ENCODE results near the gene TRIM32.
A peak's percentile ranks its signal among the peaks of the same experiment; 100 is the strongest.

Gene TRIM32

DNA sequence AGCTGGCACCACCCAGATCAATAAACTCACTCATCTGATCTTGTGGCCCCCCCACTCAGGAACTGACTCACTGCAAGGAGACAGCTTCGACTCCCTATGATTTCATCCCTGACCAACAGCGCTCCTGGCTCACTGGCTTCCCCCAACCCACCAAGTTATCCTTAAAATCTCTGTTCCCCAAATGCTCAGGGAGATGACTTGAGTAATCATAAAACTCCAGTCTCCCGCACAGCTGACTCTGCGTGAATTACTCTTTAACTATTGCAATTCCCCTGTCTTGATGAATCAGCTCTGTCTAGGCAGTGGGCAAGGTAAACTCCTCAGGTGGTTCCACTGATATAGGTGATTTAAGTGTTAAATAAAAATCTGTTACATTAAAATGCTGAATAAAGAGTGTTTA lies 1.9 kb upstream of the TRIM32 start:
- TF ChIP-seq CTCF (conservative IDR thresholded peaks at IDR 0.05; ENCODE audit: low read depth, low read length) = no peak
- Histone ChIP-seq H3K27me3 (ENCODE audit: insufficient read depth, low read depth) (no peaks in the 10 kb centered on the region), H3K36me3 (ENCODE audit: insufficient read depth) (no peaks in the 10 kb centered on the region)

GRCh38 chr9:116686135-116686534 lies 970 bp upstream of the TRIM32 start:
- Histone ChIP-seq H2AFZ (ENCODE audit: low read depth) (peak overlapping the region; percentile 87), H3K36me3 (ENCODE audit: insufficient read depth) (no peaks in the 10 kb centered on the region), H3K4me1 (ENCODE audit: low read depth, poor library complexity, severe bottlenecking) (peaks cover 20% of the 10 kb centered on the region), H3K4me2 (peak overlapping the region; percentile 86), H3K27ac (no peak overlapping the region), H3K9ac (peak overlapping the region; percentile 53; the same call in 1 of the 2 replicates), H3K4me3 (IDR thresholded peaks at IDR 0.05; ENCODE audit: insufficient read depth, low read depth, low read length) (no peak overlapping the region), H3K79me2 (ENCODE audit: insufficient read depth, low read depth) (peaks cover 32% of the 10 kb centered on the region), H4K20me1 (ENCODE audit: insufficient read depth) (no peaks in the 10 kb centered on the region), H3K27me3 (ENCODE audit: insufficient read depth, low read depth) (no peaks in the 10 kb centered on the region)
- TF ChIP-seq CTCF (conservative IDR thresholded peaks at IDR 0.05; ENCODE audit: low read depth, low read length) = no peak

More for the DNA sequence above, 1.9 kb upstream of the TRIM32 start:
- peaks cover 23% of the 10 kb centered on the region for H3K79me2 ChIP-seq (ENCODE audit: insufficient read depth, low read depth)
- H2AFZ ChIP-seq (ENCODE audit: low read depth) = no peak overlapping the region
- H3K27ac ChIP-seq = no peak overlapping the region
- no peak overlapping the region for H3K9ac ChIP-seq
- peaks cover 20% of the 10 kb centered on the region for H3K4me1 ChIP-seq (ENCODE audit: low read depth, poor library complexity, severe bottlenecking)
- no peaks in the 10 kb centered on the region for H4K20me1 ChIP-seq (ENCODE audit: insufficient read depth)
- no peak overlapping the region for H3K4me2 ChIP-seq
- no peak overlapping the region for H3K4me3 ChIP-seq (IDR thresholded peaks at IDR 0.05; ENCODE audit: insufficient read depth, low read depth, low read length)

DNA sequence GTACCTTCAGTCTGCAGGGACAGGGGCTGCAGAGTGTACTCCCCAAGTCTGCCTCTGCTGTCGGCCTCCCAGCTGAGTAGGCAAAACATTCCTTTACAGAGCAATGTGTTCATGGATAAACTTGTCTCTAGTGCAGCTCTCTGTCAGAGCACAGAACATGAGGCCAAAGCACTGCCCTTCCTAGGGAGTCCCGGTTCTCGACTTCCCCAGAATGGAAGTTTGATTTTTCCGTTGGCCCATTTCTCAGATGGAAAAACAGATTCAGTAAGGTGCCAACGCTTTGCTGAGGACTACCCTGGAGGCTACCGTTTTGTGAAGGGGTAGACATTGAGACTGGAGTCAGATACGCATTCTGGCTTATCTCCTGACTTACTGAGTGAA lies 422 bp upstream of the TRIM32 start:
- Histone ChIP-seq H3K36me3 (ENCODE audit: insufficient read depth) (no peaks in the 10 kb centered on the region), H3K9ac (peak overlapping the region; percentile 53; the same call in 1 of the 2 replicates), H3K4me1 (ENCODE audit: low read depth, poor library complexity, severe bottlenecking) (peaks cover 20% of the 10 kb centered on the region), H3K79me2 (ENCODE audit: insufficient read depth, low read depth) (peaks cover 38% of the 10 kb centered on the region), H3K4me2 (peak overlapping the region; percentile 86), H4K20me1 (ENCODE audit: insufficient read depth) (no peaks in the 10 kb centered on the region), H3K27ac (peak overlapping the region; percentile 38; the same call in 1 of the 2 replicates), H2AFZ (ENCODE audit: low read depth) (peak overlapping the region; percentile 87), H3K4me3 (IDR thresholded peaks at IDR 0.05; ENCODE audit: insufficient read depth, low read depth, low read length) (no peak overlapping the region), H3K27me3 (ENCODE audit: insufficient read depth, low read depth) (no peaks in the 10 kb centered on the region)
- TF ChIP-seq CTCF (conservative IDR thresholded peaks at IDR 0.05; ENCODE audit: low read depth, low read length) = no peak

DNA sequence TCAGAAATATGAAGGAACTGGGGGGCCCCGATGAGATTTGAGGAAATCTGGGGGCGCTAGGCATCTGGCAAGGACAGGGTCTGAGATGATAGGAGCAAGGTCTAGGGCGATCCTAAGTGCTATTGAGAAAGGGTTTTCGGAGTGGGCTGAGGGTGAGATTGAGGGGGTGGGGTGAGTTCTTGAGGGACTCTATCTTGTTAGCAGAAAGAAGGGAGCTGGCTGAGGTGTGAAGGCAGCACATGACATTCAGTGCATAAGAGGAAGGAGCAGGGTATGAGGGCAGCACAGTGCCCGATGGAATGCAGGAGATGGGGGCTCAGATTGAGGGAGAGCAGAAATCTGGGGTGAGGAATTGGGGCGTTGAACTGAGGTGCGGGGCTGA lies 640 bp downstream of the TRIM32 start:
- peak overlapping the region; percentile 53; the same call in 1 of the 2 replicates for H3K9ac ChIP-seq
- peak overlapping the region; percentile 90 for H3K4me2 ChIP-seq
- no peak overlapping the region for H3K27ac ChIP-seq
- no peaks in the 10 kb centered on the region for H3K27me3 ChIP-seq (ENCODE audit: insufficient read depth, low read depth)
- no peaks in the 10 kb centered on the region for H4K20me1 ChIP-seq (ENCODE audit: insufficient read depth)
- H3K79me2 ChIP-seq (ENCODE audit: insufficient read depth, low read depth) = peaks cover 42% of the 10 kb centered on the region
- no peaks in the 10 kb centered on the region for H3K36me3 ChIP-seq (ENCODE audit: insufficient read depth)
- H2AFZ ChIP-seq (ENCODE audit: low read depth) = peak overlapping the region; percentile 87; the same call in 1 of the 2 replicates
- H3K4me1 ChIP-seq (ENCODE audit: low read depth, poor library complexity, severe bottlenecking) = peaks cover 20% of the 10 kb centered on the region
- no peak for TF ChIP-seq CTCF (conservative IDR thresholded peaks at IDR 0.05; ENCODE audit: low read depth, low read length)
- no peak overlapping the region for H3K4me3 ChIP-seq (IDR thresholded peaks at IDR 0.05; ENCODE audit: insufficient read depth, low read depth, low read length)

Measured in KMS-11 (cell line).